HG02970 (cell line): ENCODE results near the gene C16orf89.
"Not testable (repeated sequence)": the region's sequence is repeated elsewhere in the genome, so short reads cannot be mapped to it uniquely, and the experiment has no call there.

Experiments
- ATAC-seq: cut with Tn5 transposase; IDR thresholded peaks from one replicate; pipeline ENCODE4 v1.9.1; 2021; ENCODE audit warnings: mild to moderate bottlenecking, moderate library complexity, moderate number of reproducible peaks; ENCODE audit not compliant: unreplicated experiment, low FRiP score

Gene C16orf89

DNA sequence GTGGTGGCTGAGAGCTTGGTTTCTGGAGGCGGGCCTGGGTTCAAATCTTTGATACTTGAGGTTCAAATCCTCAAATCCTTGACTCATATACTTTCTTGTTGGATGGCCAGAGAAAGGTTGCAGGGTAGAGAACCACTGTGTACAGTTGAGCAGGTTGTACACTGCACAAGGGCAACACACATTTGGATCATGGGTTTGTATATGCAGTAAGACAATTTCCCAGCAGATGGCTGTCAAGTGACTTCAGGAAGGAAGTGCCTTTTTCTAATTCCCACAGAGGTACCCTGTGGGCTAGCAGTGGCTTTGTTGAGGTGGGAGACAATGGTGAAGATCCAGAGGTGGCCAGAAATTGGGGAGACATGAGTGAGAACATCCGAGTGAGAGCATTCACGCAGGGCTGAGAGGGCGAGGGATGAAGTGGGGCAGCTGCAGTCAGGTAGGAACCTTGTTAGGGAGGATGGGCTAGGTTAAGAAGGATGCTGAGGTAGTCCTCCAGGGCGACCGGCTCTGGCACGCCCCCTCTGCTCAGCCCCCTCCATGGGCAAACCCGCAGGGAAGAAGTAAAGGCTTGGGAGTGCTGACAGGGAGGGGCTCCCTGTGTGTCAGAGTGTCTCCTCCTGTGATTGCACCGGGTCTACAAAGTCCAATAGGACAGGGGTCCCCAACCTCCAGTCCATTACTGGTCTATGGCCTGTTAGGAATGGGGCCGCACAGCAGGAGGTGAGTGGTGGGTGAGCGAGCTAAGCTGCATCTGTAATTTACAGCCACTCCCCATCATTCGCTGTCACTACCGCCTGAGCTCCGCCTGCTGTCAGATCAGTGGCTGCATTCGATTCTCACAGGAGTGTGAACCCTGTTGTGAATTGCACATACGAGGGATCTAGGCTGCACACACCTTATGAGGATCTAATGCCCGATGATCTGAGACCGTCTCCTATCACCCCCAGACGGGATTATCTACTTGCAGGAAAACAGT is 2.7 kb downstream of the C16orf89 start:
- no peak for ATAC-seq

DNA sequence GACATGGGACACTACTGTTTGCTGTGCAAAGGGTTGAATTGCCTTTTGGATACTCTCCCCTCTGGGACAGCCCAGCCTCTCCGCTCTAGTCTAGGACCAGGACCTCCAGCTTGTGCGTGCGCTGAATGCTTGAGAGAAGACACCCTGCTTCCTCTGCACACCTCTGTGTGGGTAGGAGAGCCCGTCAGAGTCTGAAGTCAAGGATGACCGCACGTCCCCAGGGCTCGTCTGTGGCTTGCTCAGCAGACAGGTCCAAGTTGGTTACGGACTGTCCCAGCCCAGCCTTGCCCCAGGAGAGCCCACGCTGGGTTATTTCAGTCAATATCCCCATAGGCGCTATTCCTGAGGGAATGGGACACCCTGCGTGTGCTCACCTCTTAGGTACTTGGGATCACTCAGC is 3.7 kb downstream of the C16orf89 start:
- no peak for ATAC-seq

DNA sequence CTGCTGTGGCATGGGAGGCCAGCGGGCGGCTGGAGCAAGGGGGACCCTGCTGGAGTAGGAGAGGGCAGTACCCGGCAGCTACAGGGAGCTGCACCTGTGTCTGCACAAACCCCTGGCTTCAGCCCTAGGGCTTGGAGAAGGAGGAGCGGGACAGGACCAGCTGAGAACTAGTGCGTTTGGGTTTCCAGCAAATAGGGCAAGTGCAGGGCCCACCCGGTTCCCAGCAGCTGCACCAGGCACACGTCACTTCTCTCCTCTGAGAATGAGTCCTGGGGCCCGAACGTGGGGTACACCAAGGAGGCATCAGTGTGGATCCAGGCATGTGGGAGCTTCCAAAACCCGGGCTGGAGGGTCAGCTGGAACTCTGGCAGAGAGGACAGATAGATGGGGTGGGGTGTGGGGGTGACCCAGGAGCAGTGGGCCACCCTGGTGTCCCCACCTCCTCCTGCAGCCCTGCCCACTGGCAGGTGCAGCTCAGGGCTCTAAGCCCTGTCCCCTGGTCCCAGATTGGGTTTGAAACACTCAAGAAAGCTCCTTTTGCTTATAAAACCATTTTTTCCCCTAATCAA is 5.6 kb downstream of the C16orf89 start:
- ATAC-seq, result no peak

DNA sequence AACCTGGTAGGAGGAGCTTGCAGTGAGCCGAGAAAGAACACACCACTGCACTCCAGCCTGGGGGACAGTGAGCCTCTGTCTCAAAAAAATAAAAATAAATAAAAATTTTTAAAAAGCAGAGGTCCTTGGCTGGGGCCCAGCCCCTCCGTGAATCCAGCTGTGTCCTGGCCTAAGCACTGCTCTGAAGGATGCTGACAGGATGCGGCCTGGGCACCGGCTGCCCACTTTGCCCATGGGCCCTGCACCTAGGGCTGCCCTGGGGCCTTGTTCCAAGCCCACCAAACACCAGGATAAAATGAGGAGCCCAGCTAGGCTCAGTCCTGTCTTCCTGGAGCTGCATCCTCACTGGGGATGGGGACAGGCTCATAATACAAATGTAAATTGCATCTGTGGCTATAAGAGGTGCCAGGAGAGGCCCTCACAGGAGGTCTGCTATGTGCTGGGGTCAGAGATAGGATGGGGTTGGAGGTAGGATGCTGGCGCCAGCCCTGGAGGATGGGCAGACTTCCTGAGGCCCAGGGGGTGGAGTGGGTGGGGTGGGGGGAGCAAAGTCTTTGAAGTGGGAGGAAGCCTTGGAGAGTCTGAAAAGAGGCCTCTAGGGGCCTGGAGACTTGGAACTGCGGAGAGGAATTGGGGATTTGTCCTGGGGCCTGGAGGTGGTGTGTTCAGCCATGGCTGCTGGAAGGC is 6.2 kb downstream of the C16orf89 start:
- ATAC-seq, result no peak

DNA sequence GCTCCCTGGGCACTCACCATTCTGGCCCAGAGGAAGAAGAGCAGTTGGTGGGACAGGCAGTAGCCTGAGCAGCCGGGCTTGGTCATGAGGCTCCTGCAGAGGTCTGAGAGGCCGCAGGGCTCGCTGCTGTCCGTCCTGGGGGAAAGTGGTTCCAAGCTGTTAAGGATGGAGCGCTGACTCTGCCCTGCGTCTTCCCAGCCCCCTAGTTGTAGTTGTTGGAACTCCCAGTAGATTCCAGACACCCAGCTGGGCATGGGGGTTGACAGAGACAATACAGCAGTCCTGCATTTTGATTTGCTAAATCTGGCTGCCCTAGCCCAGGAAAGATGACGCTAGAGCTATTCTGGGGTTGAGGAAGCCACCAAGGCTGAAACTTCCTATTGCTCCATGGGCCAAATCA is 7.3 kb downstream of the C16orf89 start:
- ATAC-seq, result no peak

DNA sequence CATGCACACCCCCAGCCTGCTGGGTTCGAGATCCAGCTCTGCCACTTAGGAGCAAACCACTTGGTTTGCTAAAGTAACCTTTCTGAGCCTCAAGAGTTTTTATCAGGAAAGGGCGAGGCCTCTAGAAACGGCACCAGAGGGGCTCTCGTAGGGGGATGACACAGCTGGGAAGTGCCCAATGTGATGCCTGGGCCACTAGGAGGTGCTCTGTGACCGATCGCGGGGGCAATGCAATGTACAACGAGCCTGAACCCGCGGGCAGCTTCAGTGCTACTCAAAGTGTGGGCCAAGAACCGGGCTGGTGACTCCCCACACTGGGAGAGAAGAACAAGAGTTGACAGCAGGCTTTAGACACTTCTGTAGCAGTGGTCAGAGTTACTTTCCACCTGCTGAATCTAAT is 9.4 kb downstream of the C16orf89 start:
- ATAC-seq, result no peak

DNA sequence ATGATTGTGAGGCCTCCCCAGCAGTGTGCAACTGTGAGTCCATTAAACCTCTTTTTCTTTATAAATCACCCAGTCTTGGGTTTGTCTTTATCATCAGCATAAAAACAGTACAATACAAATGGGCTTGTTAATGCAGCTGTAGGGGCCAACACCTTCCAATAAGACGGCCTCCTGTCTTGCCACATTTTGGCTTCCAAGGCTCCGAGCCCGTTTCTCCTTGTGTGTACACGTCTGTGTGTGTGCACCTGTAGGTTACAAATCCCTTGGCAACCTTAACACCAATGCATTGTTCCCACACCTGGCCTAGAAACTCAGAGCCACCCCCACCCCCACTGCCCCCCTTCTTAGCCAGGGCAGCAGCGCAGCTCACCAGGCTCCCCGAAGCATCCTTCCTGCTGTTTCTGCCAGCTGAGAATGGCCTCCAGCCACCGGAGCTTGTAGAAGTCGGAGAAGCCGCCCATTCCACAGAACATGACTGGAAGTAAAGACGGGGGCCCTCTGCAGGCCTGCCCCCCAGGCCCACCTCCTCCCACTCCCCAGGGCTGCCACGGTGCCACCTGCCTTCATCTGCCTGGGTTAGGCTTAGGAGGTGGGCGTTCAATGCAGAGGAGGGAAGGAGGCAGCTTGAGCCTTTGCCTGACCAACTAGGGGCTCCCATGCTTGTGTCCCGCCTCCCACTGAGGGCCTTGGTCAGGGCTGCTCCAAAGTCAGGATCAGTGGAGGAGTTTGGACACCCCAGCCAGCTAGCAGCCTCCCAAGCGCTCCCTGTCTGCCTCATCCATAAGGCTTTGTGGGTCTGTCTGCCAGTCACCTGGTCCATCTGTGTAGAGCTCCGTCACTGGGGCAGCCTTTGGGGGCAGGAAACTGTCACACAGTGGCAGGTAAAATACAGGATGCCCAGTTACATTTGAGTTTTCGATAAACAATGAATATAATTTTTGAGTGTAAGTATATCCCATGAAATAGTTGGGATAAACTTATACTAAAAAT is 10.6 kb downstream of the C16orf89 start:
- no peak for ATAC-seq

DNA sequence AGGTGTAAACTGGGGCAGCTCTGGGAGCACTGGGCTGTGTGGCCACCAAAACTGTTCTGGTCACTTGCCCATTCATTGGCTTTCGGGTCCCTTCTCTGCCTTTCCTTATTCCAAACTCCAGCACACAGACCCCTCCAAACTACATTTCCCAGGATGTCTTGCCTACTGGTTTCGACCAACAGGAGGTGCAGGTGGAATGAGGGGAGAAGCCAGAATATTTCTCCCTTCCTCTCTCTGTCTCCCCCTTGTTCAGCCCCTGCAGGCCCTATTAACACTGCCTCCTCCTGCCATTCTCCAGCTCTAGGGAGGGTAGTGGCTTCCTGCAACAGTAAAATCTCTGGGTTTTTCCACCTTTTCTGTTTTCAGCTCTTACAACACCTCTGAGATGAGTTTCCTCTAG is 18.8 kb downstream of the C16orf89 start:
- ATAC-seq, result no peak

DNA sequence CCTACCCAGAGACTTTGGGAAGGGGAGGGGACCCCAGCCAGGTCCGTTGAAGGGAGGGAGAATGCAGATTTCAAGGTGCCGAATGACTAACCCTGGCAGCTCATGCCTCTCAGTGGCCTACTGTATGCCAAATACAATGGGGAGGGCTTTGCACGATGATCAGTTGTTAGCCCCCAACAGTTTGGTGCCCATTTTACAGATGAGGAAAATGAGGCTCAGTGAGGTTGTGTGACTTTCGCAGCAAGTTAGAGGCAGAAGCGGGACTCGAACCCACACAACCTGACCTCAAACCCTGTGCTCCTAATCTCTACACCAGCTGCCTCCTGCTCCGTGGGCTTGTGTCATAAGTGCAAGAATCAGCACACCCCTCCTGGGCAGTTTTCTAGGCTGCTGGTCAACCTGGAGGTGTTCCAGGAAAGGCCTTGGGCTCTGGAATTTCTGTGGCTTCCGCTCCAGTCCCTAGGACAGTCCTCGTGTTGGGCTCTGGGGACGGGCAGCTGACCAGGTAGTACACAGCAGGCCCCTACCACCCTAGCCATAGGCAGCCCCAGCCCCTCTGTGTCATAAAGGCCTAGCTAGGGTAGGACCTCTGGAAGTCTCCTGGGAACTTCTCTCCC is 20.1 kb downstream of the C16orf89 start:
- no peak for ATAC-seq

DNA sequence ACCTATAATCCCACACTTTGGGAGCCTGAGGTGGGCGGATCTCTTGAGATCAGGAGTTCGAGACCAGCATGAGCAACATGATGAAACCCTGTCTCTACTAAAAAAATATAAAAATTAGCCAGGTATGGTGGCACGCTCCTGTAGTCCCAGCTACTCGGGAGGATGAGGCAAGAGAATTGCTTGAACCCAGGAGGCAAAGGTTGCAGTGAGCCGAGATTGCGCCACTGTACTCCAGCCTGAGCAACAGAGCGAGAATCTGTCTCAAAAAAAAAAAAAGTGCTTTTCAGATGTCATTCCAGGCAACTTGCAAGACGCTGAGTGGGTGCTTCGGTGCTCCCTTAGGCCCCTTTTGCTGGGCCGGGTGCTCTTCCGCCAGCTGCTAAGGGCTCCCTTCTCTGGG is 21.2 kb downstream of the C16orf89 start:
- ATAC-seq, result not testable (repeated sequence)

DNA sequence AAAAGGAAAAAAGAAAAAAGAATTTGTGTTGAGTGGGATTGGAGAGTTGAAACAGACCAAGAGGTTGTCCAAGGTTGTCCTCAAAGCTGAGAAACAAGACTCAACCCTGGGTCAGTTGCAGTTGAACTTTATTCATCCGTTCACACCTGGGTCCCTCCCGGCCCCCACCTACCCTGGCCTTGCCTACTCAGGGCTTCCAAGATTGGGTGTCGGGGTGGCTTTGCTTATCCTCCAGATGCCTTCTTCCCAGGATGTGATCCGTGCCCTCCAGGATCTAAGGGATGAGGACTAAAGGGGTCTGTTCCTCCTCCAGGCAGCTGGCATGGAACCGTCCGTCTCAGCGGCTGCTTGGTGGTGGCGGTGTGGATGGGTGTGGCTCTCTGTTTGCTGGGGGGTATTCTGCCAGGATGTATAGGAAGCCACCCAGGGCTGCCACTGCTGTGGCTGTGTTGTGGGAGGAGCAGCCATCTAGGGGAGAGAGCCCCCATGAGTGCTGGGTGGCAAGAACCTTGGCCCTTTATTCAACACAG is 21.7 kb downstream of the C16orf89 start:
- no peak for ATAC-seq

DNA sequence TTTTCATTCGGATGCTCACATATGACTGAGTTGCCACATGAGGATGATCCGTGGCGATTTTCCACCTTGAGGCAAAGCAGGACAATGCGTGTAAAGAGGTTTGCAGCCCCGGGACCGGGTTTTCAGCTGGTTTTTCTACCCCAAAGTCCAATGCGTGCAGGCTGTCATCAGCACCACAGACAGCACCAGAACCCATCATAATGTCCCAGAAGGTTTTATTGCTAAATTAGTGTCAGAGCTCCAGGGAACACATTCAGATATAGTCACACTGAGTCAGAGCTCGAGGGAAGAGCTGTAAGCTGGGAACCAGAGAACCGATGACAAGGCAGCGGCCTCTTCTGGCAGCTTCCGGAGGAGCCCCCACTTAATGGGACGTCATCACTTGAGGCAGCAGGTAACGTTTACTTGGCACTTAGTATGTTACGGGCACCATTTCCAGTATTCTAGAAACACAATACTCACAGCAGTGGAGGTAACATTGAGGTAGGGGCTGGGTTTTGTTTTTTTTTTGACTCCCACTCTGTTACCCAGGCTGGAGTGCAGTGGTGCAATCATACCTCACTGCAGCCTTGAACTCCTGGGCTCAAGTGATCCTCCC is 23.1 kb downstream of the C16orf89 start:
- ATAC-seq, result no peak

DNA sequence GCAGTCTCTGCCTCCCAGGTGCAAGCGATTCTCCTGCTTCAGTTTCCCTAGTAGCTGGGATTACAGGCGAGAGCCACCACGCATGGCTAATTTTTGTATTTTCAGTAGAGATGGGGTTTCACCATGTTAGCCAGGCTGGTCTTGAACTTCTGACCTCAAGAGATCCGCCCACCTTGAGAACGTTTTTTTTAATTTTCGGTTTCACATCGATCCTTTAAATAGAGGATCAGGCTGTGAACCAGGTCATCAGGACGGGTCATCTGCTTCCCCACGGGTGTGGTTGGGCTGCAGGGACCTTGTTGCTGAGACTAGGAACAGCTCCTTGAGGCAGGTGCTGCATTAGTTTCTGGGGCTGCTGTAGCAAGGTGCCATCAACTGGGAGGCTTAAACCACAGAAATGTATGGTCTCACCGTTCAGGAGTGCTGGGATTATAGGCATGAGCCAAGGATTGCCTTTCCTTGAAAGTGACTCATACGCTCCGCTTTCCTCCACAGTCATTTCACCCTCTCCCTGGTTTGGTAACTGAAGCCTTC is 24.1 kb downstream of the C16orf89 start:
- no peak for ATAC-seq

DNA sequence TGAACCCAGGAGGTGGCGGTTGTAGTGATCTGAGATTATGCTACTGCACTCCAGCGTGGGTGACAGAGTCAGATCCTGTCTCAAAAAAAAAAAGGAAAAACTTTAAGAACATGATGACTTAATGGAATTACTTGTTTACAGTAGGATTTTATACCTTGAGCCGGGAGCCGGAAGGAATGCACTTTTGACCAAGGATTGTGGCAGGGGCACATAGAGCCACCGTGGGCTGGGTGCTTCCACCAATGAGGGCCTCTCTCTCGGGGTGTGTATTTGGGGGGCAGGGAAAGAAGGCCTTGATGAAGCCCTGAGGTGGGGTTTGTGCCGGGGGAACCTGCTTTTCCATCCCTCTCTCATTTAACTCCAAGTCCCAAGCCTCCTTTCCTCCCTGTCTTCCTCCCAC is 25.3 kb downstream of the C16orf89 start:
- no peak for ATAC-seq

DNA sequence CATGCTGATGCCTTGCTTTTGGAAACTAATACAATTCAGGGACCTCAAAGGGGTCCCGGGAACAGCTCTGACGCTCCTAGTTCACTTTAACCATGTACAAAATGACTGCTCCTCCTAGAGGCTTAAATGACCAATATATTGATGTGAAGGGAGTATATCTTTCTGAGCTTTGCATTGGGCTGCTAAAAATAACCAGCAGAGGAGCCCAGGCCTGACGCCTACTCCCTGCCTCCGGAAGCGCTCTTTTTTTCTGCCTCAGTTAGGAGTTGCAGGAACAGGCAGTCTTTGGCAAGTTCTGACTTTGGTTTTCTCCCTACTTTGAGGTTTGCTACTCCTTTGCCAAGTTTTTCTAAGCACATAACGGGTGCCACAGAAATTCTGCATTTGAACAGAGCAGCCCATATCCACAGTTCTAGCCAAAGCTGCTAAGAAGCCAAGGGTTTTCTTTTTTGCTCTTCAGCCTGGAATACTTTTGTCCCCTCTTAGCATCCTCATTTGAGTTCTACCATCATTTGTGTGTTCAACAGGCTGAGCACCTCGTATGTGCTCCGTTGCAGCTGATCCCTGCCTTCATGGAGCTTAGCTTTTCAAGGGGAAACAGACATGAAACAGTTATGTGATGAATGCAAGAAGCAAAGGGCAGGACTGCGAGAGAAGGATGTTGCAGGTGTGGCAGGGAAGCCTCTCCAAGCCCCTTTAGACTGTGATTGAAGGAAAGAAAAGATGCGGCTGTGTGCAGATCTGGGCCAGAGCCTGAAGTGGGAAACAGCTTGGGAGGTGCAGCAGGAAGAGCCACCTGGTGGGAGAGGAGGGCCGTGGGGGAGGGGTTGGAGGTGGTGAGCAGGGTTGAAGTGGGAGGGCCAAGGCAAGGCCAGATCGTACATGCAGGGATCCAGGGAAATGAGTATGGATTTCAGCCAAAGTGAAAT is 29.3 kb downstream of the C16orf89 start:
- no peak for ATAC-seq

DNA sequence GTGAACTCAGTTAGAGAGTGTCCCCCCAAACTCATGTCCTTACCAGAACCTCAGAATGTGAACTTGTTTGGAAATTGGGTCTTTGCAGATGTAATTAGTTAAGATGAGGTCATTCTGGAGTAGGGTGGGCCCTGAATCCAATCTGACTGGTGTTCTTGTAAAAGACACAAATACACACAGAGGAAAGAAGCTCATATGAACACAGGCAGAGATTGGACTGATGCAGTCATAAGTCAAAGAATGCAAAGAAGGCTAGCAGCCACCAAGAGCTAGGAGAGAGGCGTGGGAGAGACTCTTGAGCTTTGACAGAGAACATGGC is 29.9 kb downstream of the C16orf89 start:
- ATAC-seq, result no peak

DNA sequence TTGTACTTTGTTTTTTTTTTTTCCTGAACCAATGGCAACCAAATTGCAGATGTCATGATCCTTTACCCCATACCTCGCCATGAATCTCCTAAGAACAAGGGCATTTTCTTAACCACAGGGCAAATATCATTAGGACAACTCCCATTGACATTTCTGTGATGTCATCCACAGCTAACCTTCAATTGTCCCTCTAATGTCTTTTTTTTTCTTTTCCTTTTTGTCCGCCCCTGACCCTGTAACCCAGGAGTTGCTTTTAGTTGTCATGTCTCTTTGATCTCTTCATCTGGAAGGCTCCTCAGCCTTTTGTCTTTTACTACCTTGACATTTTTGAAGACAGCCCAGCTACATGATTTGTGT is 31.6 kb downstream of the C16orf89 start:
- no peak for ATAC-seq
